GM23338 (cell line): ENCODE data around the gene KLHL1. TPM values are rescaled to one million over a fixed set of nuclear protein-coding genes. Genes with fewer than 3 reads are reported as not detected.

Source experiments
- ATAC-seq: fragments of 200-7000 bp; cut with Tn5 transposase; 3 replicates; pipeline ENCODE4 v1.9.1; 2020
- DNase-seq: peaks from one replicate; pipeline ENCODE4 v3.0.0-alpha.2; 2015; ENCODE audit warnings: low spot score
- H2AFZ ChIP-seq: fragments of 200-600 bp; sonication (generic); 2 replicates; pipeline ENCODE4 v1.8.0; 2016; ENCODE audit warnings: antibody characterized with exemption, mild to moderate bottlenecking, moderate library complexity
- H3F3A ChIP-seq: fragments of 200-600 bp; sonication (generic); replicated peaks from 2 replicates; pipeline ENCODE4 v1.8.0; 2017; ENCODE audit warnings: antibody characterized with exemption, mixed run types, low read depth
- H3K27ac ChIP-seq: fragments of 200-600 bp; sonication (generic); 2 replicates; pipeline ENCODE4 v1.6.1; 2016; ENCODE audit warnings: low read depth
- H3K27me3 ChIP-seq: fragments of 200-600 bp; sonication (generic); 2 replicates; pipeline ENCODE4 v1.8.0; 2016; ENCODE audit warnings: mild to moderate bottlenecking, mixed run types, moderate library complexity; ENCODE audit not compliant: insufficient read depth
- H3K36me3 ChIP-seq: fragments of 200-600 bp; sonication (generic); 2 replicates; pipeline ENCODE4 v1.8.0; 2016; ENCODE audit warnings: mild to moderate bottlenecking; ENCODE audit not compliant: insufficient read depth
- H3K4me1 ChIP-seq: fragments of 200-600 bp; sonication (generic); 2 replicates; pipeline ENCODE4 v1.8.0; 2016; ENCODE audit warnings: mild to moderate bottlenecking, moderate library complexity; ENCODE audit not compliant: insufficient read depth
- H3K4me2 ChIP-seq: fragments of 200-600 bp; sonication (generic); 2 replicates; pipeline ENCODE4 v1.7.1; 2017; ENCODE audit warnings: mixed run types
- H3K4me3 ChIP-seq: fragments of 200-600 bp; sonication (generic); 2 replicates; pipeline ENCODE4 v1.6.1; 2016; ENCODE audit warnings: mixed run types
- H3K79me2 ChIP-seq: fragments of 200-600 bp; sonication (generic); replicated peaks from 2 replicates; pipeline ENCODE4 v1.8.0; 2017; ENCODE audit warnings: mild to moderate bottlenecking; ENCODE audit not compliant: insufficient read depth
- H3K9me2 ChIP-seq: fragments of 200-600 bp; sonication (generic); 2 replicates; pipeline ENCODE4 v1.8.0; 2017; ENCODE audit not compliant: insufficient read depth
- H4K20me1 ChIP-seq: fragments of 200-600 bp; sonication (generic); replicated peaks from 2 replicates; pipeline ENCODE4 v1.8.0; 2017; ENCODE audit warnings: mild to moderate bottlenecking; ENCODE audit not compliant: insufficient read depth
- H3K27ac Mint-ChIP-seq: 2 replicates; pipeline ENCODE4 v1.8.0; 2020; ENCODE audit warnings: inconsistent platforms, mild to moderate bottlenecking, moderate library complexity, mixed read lengths
- H3K27me3 Mint-ChIP-seq: 3 replicates; pipeline ENCODE4 v1.8.0; 2022; ENCODE audit warnings: low read depth, mild to moderate bottlenecking, moderate library complexity, mixed read lengths, inconsistent platforms; ENCODE audit not compliant: insufficient read depth, poor library complexity
- H3K36me3 Mint-ChIP-seq: 3 replicates; pipeline ENCODE4 v1.8.0; 2021; ENCODE audit warnings: low read depth, mild to moderate bottlenecking, inconsistent platforms, moderate library complexity, mixed read lengths
- H3K4me1 Mint-ChIP-seq: 3 replicates; pipeline ENCODE4 v1.8.0; 2020; ENCODE audit warnings: mild to moderate bottlenecking, inconsistent platforms, mixed read lengths
- H3K4me3 Mint-ChIP-seq: 3 replicates; pipeline ENCODE4 v1.8.0; 2021; ENCODE audit warnings: moderate library complexity, mild to moderate bottlenecking, inconsistent platforms, mixed read lengths
- H3K9me3 Mint-ChIP-seq: 3 replicates; pipeline ENCODE4 v1.8.0; 2020; ENCODE audit warnings: moderate library complexity, mild to moderate bottlenecking, inconsistent platforms, mixed read lengths
- CTCF ChIP-seq, 2 experiments: fragments of 200-600 bp in 1 of 2; sonication (generic) in 1 of 2; conservative IDR thresholded peaks; 2 replicates each; pipeline versions ENCODE4 v1.5.1 to v1.6.1; 2016 to 2017; ENCODE audit warnings: antibody characterized with exemption in 2 of 2, low read depth in 2 of 2, mild to moderate bottlenecking in 2 of 2, moderate library complexity in 1 of 2
- EZH2 ChIP-seq: fragments of 200-600 bp; sonication (generic); IDR thresholded peaks from one replicate; pipeline ENCODE4 v1.8.0; 2017; ENCODE audit warnings: antibody characterized with exemption, mild to moderate bottlenecking, low read depth; ENCODE audit not compliant: unreplicated experiment
- REST ChIP-seq: IDR thresholded peaks from one replicate; pipeline ENCODE4 v1.6.1; 2018; ENCODE audit warnings: antibody characterized with exemption; ENCODE audit not compliant: unreplicated experiment
- STAT1 ChIP-seq: IDR thresholded peaks from one replicate; pipeline ENCODE4 v1.6.1; 2016; ENCODE audit warnings: antibody characterized with exemption; ENCODE audit not compliant: unreplicated experiment
- ZNF114 ChIP-seq: fragments of 250-450 bp; sonication (Bioruptor Pico); IDR thresholded peaks from 2 replicates; pipeline ENCODE4 v1.5.0; 2020; ENCODE audit warnings: mild to moderate bottlenecking, moderate library complexity
- ZNF331 ChIP-seq: fragments of 250-450 bp; sonication (Bioruptor Pico); IDR thresholded peaks from 2 replicates; pipeline ENCODE4 v1.5.0; 2020; ENCODE audit warnings: low read depth, mild to moderate bottlenecking, moderate library complexity
- polyA plus RNA-seq: library from polyadenylated mRNA; unstranded; fragments of >200 nt; fragmentation: Nextera tagmentation; extraction: Ambion mirVana; gene quantifications from 2 replicates; pipeline ENCODE4 v1.2.1, GENCODE V29; 2016
- total RNA-seq: library from RNA; depleted of rRNA; stranded (reverse); fragments of >200 nt; shearing (Covaris generic); gene quantifications from 2 replicates; pipeline ENCODE4 v1.2.3, GENCODE V29; 2014

Gene KLHL1
- total and polyA plus RNA-seq, 2 experiments from 2014 or later, result not detected

GRCh38 chr13:69956349-69956748 lies 151.9 kb downstream of the KLHL1 start:
- Histone ChIP-seq H3K9me2 (no peaks in the 10 kb centered on the region), H3K4me3 (no peak overlapping the region), H3F3A (no peaks in the 10 kb centered on the region), H4K20me1 (no peaks in the 10 kb centered on the region), H3K36me3 (no peaks in the 10 kb centered on the region), H3K79me2 (no peaks in the 10 kb centered on the region), H3K27me3 (no peaks in the 10 kb centered on the region), H3K4me1 (peaks cover 11% of the 10 kb centered on the region; the same call in 1 of the 2 replicates), H2AFZ (no peak overlapping the region), H3K4me2 (no peak overlapping the region), H3K27ac (no peak overlapping the region)
- no peaks in the 10 kb centered on the region for H3K36me3 Mint-ChIP-seq
- no peak overlapping the region for H3K27ac Mint-ChIP-seq
- no peak for ATAC-seq
- H3K4me3 Mint-ChIP-seq, result no peak overlapping the region
- no peaks in the 10 kb centered on the region for H3K9me3 Mint-ChIP-seq
- TF ChIP-seq EZH2 (no peak), REST (no peak)
- H3K27me3 Mint-ChIP-seq, result no peaks in the 10 kb centered on the region
- H3K4me1 Mint-ChIP-seq, result peaks cover 11% of the 10 kb centered on the region; the same call in 2 of the 3 replicates
- no peak for DNase-seq

- H3F3A ChIP-seq, result no peaks in the 10 kb centered on the region
- no peaks in the 10 kb centered on the region for H4K20me1 ChIP-seq
- Mint-ChIP-seq H3K4me3 (no peak overlapping the region), H3K36me3 (no peaks in the 10 kb centered on the region), H3K4me1 (peaks cover 11% of the 10 kb centered on the region; the same call in 2 of the 3 replicates), H3K27ac (no peak overlapping the region), H3K9me3 (no peaks in the 10 kb centered on the region), H3K27me3 (no peaks in the 10 kb centered on the region)
- ATAC-seq (no peak), DNase-seq (no peak)
- H3K9me2 ChIP-seq, result no peaks in the 10 kb centered on the region
- no peak overlapping the region for H3K27ac ChIP-seq
- H3K36me3 ChIP-seq, result no peaks in the 10 kb centered on the region
- no peaks in the 10 kb centered on the region for H3K79me2 ChIP-seq
- H3K4me2 ChIP-seq, result no peak overlapping the region
- H2AFZ ChIP-seq, result no peak overlapping the region
- no peak overlapping the region for H3K4me3 ChIP-seq
- H3K27me3 ChIP-seq, result no peaks in the 10 kb centered on the region
- peaks cover 11% of the 10 kb centered on the region; the same call in 1 of the 2 replicates for H3K4me1 ChIP-seq
- TF ChIP-seq ZNF331 (no peak), REST (no peak), CTCF (conservative IDR thresholded peaks at IDR 0.05; ENCODE audit: low read depth in 2 of 2) (no peak), STAT1 (no peak), ZNF114 (CRISPR knock-in tag) (no peak)
Observed at GRCh38 chr13:69955271-69955670, 153.0 kb downstream of the KLHL1 start.
